Pulmonary artery endothelial cell (primary cell): ENCODE results near the gene PRDM15. TPM values are rescaled to one million over a fixed set of nuclear protein-coding genes. Genes with fewer than 3 reads are reported as not detected.

Experiments
- DNase-seq: peaks from one replicate; pipeline ENCODE4 v3.0.0-alpha.2; 2011; ENCODE audit warnings: low read depth, low spot score
- total RNA-seq: library from RNA; depleted of rRNA; stranded (reverse); fragments of >200 nt; gene quantifications from 2 replicates; pipeline ENCODE4 v1.2.3, GENCODE V29; 2014

PRDM15 gene
- total RNA-seq, 1 donor from 2014 or later = 5.5 TPM

DNA sequence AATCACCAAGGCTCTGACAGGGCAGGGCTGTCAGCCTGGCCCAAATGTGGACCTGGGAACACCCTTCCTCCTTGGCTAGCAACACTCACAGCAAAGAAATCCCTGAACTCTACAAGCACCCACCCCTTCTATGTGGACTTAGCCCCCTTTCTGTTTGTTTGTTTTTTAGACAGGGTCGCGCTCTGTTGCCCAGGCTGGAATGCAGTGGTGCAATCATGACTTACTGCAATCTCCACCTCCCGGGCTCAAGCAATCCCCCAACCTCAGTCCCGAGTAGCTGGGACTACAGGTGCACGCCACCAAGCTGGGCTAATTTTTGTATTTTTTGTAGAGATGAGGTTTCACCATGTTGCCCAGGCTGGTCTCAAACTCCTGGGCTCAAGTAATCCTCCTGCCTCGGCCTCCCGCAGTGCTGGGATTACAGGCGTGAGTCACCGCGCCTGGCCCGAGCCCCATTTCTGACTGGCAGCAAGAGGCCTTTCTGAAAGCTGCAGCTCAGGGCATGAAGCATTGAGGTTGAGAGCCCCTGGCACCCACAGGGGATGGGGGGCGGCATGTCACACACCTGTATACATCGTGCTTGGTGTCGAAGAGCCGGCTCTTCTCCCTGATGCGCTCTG is 128.5 kb downstream of the PRDM15 start:
- no peak for DNase-seq

DNA sequence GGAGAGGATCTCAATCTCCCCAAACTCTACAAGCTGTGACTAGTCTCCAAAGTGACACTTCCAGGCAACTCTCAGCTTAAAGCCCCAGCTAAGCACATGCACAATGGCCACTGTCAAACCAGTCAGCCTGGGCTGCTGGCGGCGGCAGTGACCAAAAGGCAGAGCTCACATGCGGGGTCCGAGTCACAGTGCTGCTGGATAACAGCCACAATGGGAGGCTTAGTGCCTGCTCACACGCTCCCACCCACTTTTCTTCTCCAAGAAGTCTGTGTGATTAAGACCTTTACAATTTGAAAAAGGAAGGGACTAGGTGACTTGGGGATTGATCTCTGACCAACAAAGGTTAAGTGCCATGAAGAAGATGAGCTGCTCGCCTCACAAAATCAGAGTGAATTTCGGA is 129.1 kb downstream of the PRDM15 start:
- no peak for DNase-seq

- no peak for DNase-seq
These were observed 129.9 kb downstream of the PRDM15 start for GRCh38 chr21:41749286-41749685.

Other genes with a start within 250 kb of the PRDM15 start
- 0.04 TPM in 1 of 2 replicates, not detected in the other for gene RIPK4, start 112.3 kb downstream of the PRDM15 start, total RNA-seq
- 35.1 and 51.1 TPM in 2 replicates for gene C2CD2, start 74.7 kb upstream of the PRDM15 start, total RNA-seq
- gene ZBTB21, start 131.0 kb upstream of the PRDM15 start, total RNA-seq = 5.0 and 6.1 TPM in 2 replicates
- gene UMODL1, start 192.0 kb upstream of the PRDM15 start, total RNA-seq = not detected in 2 replicates